Measurements from ENCODE around the gene GCSAML. TPM values are rescaled to one million over a fixed set of nuclear protein-coding genes. Genes with fewer than 3 reads are reported as not detected.

GCSAML gene
- total RNA-seq, 1 experiment from 2014 or later: not detected

DNA sequence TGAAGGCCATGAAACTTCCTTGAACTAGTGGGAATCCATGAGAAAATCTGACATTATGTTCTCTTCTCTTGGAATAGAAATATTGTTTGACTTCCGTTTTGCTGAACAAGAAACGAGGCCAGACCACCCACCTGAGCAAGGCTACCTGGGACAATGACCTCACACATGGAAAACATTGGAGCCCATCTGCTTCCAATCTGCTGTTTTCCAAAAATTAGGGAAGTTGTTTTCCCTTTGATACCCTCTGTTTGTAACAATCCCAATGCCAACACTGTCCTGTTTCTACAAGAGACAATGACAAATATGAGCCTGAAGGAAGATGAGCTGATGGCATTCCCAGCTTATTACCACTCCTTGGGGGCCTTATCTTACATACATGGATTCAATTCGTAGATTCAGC lies 42.1 kb upstream of the GCSAML start:
- intact Hi-C loops (cut with micrococcal nuclease): no loop called here
- ATAC-seq (no peak), DNase-seq (ENCODE audit: low read depth, low spot score) (no peak)
- Histone ChIP-seq H3K9ac (ENCODE audit: low read length) (no peak overlapping the region), H3K4me1 (ENCODE audit: control insufficient read depth in 1 of 2, insufficient read depth in 2 of 2, low read length in 2 of 2) (no peaks in the 10 kb centered on the region), H3K4me2 (ENCODE audit: low read length) (no peak overlapping the region), H3K9me2 (ENCODE audit: insufficient read depth) (no peaks in the 10 kb centered on the region), H3K36me3 (ENCODE audit: control insufficient read depth in 1 of 2, insufficient read depth in 2 of 2, low read length in 2 of 2) (no peaks in the 10 kb centered on the region), H3K9me3 (ENCODE audit: control insufficient read depth in 1 of 2, insufficient read depth in 1 of 2, low read depth in 1 of 2, low read length in 2 of 2) (no peaks in the 10 kb centered on the region), H3K79me2 (ENCODE audit: insufficient read depth, low read length) (no peaks in the 10 kb centered on the region), H2AFZ (ENCODE audit: low read depth, low read length, poor library complexity, severe bottlenecking) (no peak overlapping the region), H4K20me1 (ENCODE audit: insufficient read depth) (no peaks in the 10 kb centered on the region), H3K27me3 (ENCODE audit: insufficient read depth, low read length) (no peaks in the 10 kb centered on the region), H3K27ac (ENCODE audit: low read depth, low read length) (no peak overlapping the region), H3K4me3 (replicated peaks in 1 of 2; ENCODE audit: low read depth in 1 of 2, low read length in 2 of 2) (no peak overlapping the region)
- BruUV-seq (replicated peaks): no TSS peak
- ChIA-PET CTCF (no interaction called here), RAD21 (ENCODE audit: low non-redundant PET in 1 of 2, low total read pairs in 2 of 2, uncharacterized antibody in 2 of 2, unreplicated experiment in 2 of 2) (no interaction called here), POLR2A (no interaction called here)
- TF ChIP-seq SRF (IDR thresholded peaks at IDR 0.05; ENCODE audit: low read depth) (no peak), POLR2AphosphoS5 (IDR thresholded peaks at IDR 0.05; ENCODE audit: low read depth, low read length) (no peak), JUND (IDR thresholded peaks at IDR 0.05) (no peak), POLR2A (IDR thresholded peaks at IDR 0.05; ENCODE audit: borderline replicate concordance, extremely low read depth, insufficient read depth, insufficient read length) (no peak), ELF1 (IDR thresholded peaks at IDR 0.05; ENCODE audit: borderline replicate concordance, low read depth) (no peak), CBX3 (IDR thresholded peaks at IDR 0.05; ENCODE audit: low read depth) (no peak), TCF7L2 (IDR thresholded peaks at IDR 0.05; ENCODE audit: borderline replicate concordance, extremely low read depth, insufficient read depth, insufficient read length) (no peak), YY1 (IDR thresholded peaks at IDR 0.05; ENCODE audit: extremely low read depth, insufficient replicate concordance, low read depth, low read length) (no peak), ZFX (IDR thresholded peaks at IDR 0.05) (no peak), EGR1 (IDR thresholded peaks at IDR 0.05; ENCODE audit: low read depth) (no peak), SIN3A (IDR thresholded peaks at IDR 0.05; ENCODE audit: low read depth) (no peak), EZH2phosphoT487 (IDR thresholded peaks at IDR 0.05; ENCODE audit: borderline replicate concordance) (no peak), CEBPB (IDR thresholded peaks at IDR 0.05; ENCODE audit: low read depth) (no peak), EZH2 (IDR thresholded peaks at IDR 0.05) (no peak)
- TF ChIP-seq, protein P1, sequence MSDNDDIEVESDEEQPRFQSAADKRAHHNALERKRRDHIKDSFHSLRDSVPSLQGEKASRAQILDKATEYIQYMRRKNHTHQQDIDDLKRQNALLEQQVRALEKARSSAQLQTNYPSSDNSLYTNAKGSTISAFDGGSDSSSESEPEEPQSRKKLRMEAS (IDR thresholded peaks at IDR 0.05): no peak
- TF ChIP-seq, protein P2, sequence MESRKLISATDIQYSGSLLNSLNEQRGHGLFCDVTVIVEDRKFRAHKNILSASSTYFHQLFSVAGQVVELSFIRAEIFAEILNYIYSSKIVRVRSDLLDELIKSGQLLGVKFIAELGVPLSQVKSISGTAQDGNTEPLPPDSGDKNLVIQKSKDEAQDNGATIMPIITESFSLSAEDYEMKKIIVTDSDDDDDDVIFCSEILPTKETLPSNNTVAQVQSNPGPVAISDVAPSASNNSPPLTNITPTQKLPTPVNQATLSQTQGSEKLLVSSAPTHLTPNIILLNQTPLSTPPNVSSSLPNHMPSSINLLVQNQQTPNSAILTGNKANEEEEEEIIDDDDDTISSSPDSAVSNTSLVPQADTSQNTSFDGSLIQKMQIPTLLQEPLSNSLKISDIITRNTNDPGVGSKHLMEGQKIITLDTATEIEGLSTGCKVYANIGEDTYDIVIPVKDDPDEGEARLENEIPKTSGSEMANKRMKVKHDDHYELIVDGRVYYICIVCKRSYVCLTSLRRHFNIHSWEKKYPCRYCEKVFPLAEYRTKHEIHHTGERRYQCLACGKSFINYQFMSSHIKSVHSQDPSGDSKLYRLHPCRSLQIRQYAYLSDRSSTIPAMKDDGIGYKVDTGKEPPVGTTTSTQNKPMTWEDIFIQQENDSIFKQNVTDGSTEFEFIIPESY (IDR thresholded peaks at IDR 0.05; ENCODE audit: extremely low read depth, insufficient replicate concordance, low read length): no peak

All from HCT116 (cell line).